IPS-NIHi7 (cell line): Measurements from ENCODE around the gene TBP.
"Not testable (repeated sequence)": the region's sequence is repeated elsewhere in the genome, so short reads cannot be mapped to it uniquely, and the experiment has no call there.

Experiments
- DNase-seq: peaks from one replicate; pipeline ENCODE4 v3.0.0; 2012; ENCODE audit warnings: mixed read lengths; ENCODE audit errors: extremely low spot score

TBP gene

GRCh38 chr6:170554013-170554795 lies at the start of gene TBP:
Gene TBP, plus strand, starts transcription at chr6:170554369. Its CDS starts 2,661 bp downstream, at chr6:170557030.
- peak; percentile 95 for DNase-seq

GRCh38 chr6:170504479-170504878 lies 49.7 kb upstream of the TBP start:
- no peak for DNase-seq

GRCh38 chr6:170505306-170505705 lies 48.9 kb upstream of the TBP start:
- no peak for DNase-seq

- no peak for DNase-seq
These were observed 47.7 kb upstream of the TBP start for GRCh38 chr6:170506446-170506845.

GRCh38 chr6:170507728-170508127 lies 46.4 kb upstream of the TBP start:
- DNase-seq, result not testable (repeated sequence)

- not testable (repeated sequence) for DNase-seq
These were observed 45.9 kb upstream of the TBP start for GRCh38 chr6:170508275-170508674.

- DNase-seq, result not testable (repeated sequence)
These were observed 45.1 kb upstream of the TBP start for GRCh38 chr6:170508892-170509722.

- no peak for DNase-seq
These were observed 44.5 kb upstream of the TBP start for GRCh38 chr6:170509723-170510018.

GRCh38 chr6:170510631-170511030 lies 43.5 kb upstream of the TBP start:
- DNase-seq, result no peak

- no peak for DNase-seq
These were observed 41.9 kb upstream of the TBP start for GRCh38 chr6:170512249-170512648.

- DNase-seq, result no peak
These were observed 39.3 kb upstream of the TBP start for GRCh38 chr6:170514908-170515307.

- peak; percentile 59 for DNase-seq
These were observed 37.2 kb upstream of the TBP start for GRCh38 chr6:170516783-170517616.

- DNase-seq, result peak; percentile 69
These were observed 31.5 kb upstream of the TBP start for GRCh38 chr6:170522565-170523183.

GRCh38 chr6:170523256-170524171 lies 30.7 kb upstream of the TBP start:
- no peak for DNase-seq

GRCh38 chr6:170524172-170524502 lies 30.0 kb upstream of the TBP start:
- no peak for DNase-seq

GRCh38 chr6:170525795-170526194 lies 28.4 kb upstream of the TBP start:
- no peak for DNase-seq

GRCh38 chr6:170527995-170528394 lies 26.2 kb upstream of the TBP start:
- not testable (repeated sequence) for DNase-seq

GRCh38 chr6:170529839-170530469 lies 24.2 kb upstream of the TBP start:
- peak; percentile 84 for DNase-seq

- DNase-seq, result no peak
These were observed 21.2 kb upstream of the TBP start for GRCh38 chr6:170532867-170533488.

GRCh38 chr6:170533792-170534191 lies 20.4 kb upstream of the TBP start:
- no peak for DNase-seq
